Esophagus squamous epithelium (tissue), 5 donors: ENCODE results near the gene TMEM106B. TPM values are rescaled to one million over a fixed set of nuclear protein-coding genes. Genes with fewer than 3 reads are reported as not detected.

Source experiments
- DNase-seq: peaks from one replicate; lab custom pipeline; 2025; lab: John Stamatoyannopoulos, UW
- H3K27ac ChIP-seq, 4 donors: fragments of 200-600 bp; sonication (generic); one replicate each; pipeline ENCODE4 v1.5.1; 2016 to 2019; ENCODE audit warnings: mild to moderate bottlenecking in 1 of 4
- H3K27me3 ChIP-seq, 4 donors: fragments of 200-600 bp; sonication (generic); 1 replicate in 3 of 4; 2 replicates in 1 of 4; pipeline versions ENCODE4 v1.5.1 to v1.6.0; 2017 to 2021; ENCODE audit warnings: antibody characterized with exemption in 1 of 4
- H3K36me3 ChIP-seq, 3 donors: fragments of 200-600 bp; sonication (generic); one replicate each; pipeline ENCODE4 v1.5.1; 2016 to 2019
- H3K4me1 ChIP-seq, 3 donors: fragments of 200-600 bp; sonication (generic); one replicate each; pipeline ENCODE4 v1.5.1; 2017 to 2019
- H3K4me3 ChIP-seq, 4 donors: fragments of 200-600 bp; sonication (generic); 1 replicate in 3 of 4; 2 replicates in 1 of 4; pipeline ENCODE4 v1.5.1; 2016 to 2019; ENCODE audit warnings: mild to moderate bottlenecking in 2 of 4, moderate library complexity in 1 of 4
- H3K9me3 ChIP-seq, 3 donors: fragments of 200-600 bp; sonication (generic); one replicate each; pipeline ENCODE4 v1.5.1; 2016 to 2019
- POLR2A ChIP-seq, 4 donors: fragments of 450-650 bp; IDR thresholded peaks; one replicate each; pipeline ENCODE4 v1.6.1; 2017; ENCODE audit warnings: antibody characterized with exemption in 4 of 4, mild to moderate bottlenecking in 4 of 4, moderate library complexity in 3 of 4
- WGBS, 2 donors: methylation state at CpG; one replicate each; pipeline ENCODE4 v1.1.5; 2018; 5-methylcytosine and 5-hydroxymethylcytosine counted together
- intact Hi-C: fragments of 100-400 bp; cut with DNase I; formaldehyde crosslinking; loops from one replicate; pipeline ENCODE4 v1.15.0; 2022
- total RNA-seq, 4 donors: library from RNA; depleted of rRNA; stranded (reverse); fragments of >200 nt; gene quantifications; one replicate each; pipeline ENCODE4 v1.1.0, GENCODE V29; 2016
- TF ChIP-seq, protein P1 (sequence below), 6 experiments: fragments of 450-650 bp in 4 of 6; fragments of 200-600 bp in 2 of 6; sonication (generic) in 2 of 6; IDR thresholded peaks; one replicate each; pipeline ENCODE4 v1.5.1; 2016 to 2019; ENCODE audit warnings: antibody characterized with exemption in 6 of 6, mild to moderate bottlenecking in 4 of 6, moderate library complexity in 4 of 6
- donor health status: DM: yes; HTN: yes; CAD: no.

The TMEM106B gene
- total RNA-seq, 4 donors from 2014 or later = 17.7 to 47.7 (median 39.7) TPM

DNA sequence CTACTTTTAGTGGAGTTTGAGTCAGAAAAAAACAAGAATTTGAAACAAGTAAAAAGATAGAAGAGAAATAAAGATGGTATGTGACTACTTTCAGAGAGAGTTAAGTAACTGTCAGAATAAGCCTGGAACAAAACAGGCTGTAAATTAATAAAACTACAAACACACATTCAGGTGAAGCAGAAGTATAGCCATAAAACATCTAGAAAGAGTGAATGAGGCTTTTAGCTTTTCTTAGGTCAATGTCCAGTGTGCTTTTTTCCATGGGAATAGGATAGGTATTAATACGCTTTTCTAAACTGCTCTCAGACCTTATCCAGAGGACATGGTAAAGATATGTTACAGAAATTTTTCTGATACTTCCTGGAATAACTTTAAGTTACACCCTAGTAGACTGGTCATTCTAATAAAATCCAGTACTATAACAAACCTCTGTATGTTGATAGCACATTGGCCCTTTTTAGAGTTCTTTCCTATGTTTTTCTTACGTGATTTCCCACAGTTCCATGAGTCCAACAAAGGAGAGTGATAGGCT is 23.3 kb downstream of the TMEM106B start:
- 93 to 98% methylated on average over 2 of the region's 2 CpGs for WGBS, 2 donors
- H3K36me3 ChIP-seq = peaks cover 0 to 53% (median 0%) of the 10 kb centered on the region in 3 donors
- no peaks in the 10 kb centered on the region for H3K4me1 ChIP-seq
- H3K9me3 ChIP-seq = no peaks in the 10 kb centered on the region
- TF ChIP-seq, protein P1, sequence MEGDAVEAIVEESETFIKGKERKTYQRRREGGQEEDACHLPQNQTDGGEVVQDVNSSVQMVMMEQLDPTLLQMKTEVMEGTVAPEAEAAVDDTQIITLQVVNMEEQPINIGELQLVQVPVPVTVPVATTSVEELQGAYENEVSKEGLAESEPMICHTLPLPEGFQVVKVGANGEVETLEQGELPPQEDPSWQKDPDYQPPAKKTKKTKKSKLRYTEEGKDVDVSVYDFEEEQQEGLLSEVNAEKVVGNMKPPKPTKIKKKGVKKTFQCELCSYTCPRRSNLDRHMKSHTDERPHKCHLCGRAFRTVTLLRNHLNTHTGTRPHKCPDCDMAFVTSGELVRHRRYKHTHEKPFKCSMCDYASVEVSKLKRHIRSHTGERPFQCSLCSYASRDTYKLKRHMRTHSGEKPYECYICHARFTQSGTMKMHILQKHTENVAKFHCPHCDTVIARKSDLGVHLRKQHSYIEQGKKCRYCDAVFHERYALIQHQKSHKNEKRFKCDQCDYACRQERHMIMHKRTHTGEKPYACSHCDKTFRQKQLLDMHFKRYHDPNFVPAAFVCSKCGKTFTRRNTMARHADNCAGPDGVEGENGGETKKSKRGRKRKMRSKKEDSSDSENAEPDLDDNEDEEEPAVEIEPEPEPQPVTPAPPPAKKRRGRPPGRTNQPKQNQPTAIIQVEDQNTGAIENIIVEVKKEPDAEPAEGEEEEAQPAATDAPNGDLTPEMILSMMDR (IDR thresholded peaks at IDR 0.05) = no peak
- no peak for TF ChIP-seq POLR2A (IDR thresholded peaks at IDR 0.05)
- no peak overlapping the region for H3K27ac ChIP-seq
- intact Hi-C loops = no loop called here
- H3K27me3 ChIP-seq = no peaks in the 10 kb centered on the region
- H3K4me3 ChIP-seq = no peak overlapping the region
- DNase-seq = no peak

DNA sequence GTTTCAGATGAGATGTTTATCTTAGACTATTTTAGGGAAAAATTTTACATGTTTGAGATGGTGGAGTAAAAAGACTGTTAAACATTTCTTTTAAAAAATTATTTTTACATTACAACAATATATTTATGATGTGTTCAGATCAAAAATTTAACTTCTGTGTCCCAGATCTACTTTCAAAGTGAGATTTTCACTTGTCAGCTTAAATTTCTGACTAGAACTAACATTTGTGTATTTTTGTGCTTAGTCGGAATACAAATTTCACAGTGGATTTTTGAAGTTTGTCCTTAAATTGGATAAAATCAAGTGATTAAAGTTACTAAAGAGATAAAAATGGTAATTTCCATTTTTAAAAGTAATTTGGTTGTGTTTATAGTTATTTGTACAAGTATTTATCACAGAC is 24.9 kb downstream of the TMEM106B start:
- 90 to 100% methylated on average over 1 of the region's 1 CpG for WGBS, 2 donors
- DNase-seq = no peak
- Histone ChIP-seq H3K27ac (no peak overlapping the region), H3K9me3 (no peaks in the 10 kb centered on the region), H3K4me1 (no peaks in the 10 kb centered on the region), H3K27me3 (no peaks in the 10 kb centered on the region), H3K4me3 (no peak overlapping the region), H3K36me3 (peaks cover 0 to 37% (median 0%) of the 10 kb centered on the region in 3 donors)
- TF ChIP-seq, protein P1 (IDR thresholded peaks at IDR 0.05) = no peak
- no peak for TF ChIP-seq POLR2A (IDR thresholded peaks at IDR 0.05)
- intact Hi-C loops = no loop called here

DNA sequence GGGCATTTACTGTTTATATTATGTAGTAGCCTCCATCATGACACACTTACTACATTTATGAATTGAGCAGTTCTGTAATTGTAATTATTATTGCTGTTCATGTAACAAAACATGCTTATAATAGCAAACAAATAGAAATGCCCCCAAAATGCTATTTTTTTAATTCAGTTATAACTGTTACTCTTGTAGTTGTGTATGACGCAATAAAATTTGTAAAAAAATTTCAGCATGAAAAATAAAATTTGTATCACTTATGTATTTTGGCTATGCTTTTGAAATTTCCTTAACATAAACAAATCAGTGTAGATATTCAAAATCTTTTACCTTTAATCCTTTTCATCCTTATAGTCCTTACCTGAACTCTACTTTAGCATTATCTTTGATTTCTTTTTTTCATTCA is 25.9 kb downstream of the TMEM106B start:
- TF ChIP-seq, protein P1 (IDR thresholded peaks at IDR 0.05) = no peak
- TF ChIP-seq POLR2A (IDR thresholded peaks at IDR 0.05) = no peak
- 92 to 97% methylated on average over 1 of the region's 1 CpG for WGBS, 2 donors
- H3K4me3 ChIP-seq = no peak overlapping the region

DNA sequence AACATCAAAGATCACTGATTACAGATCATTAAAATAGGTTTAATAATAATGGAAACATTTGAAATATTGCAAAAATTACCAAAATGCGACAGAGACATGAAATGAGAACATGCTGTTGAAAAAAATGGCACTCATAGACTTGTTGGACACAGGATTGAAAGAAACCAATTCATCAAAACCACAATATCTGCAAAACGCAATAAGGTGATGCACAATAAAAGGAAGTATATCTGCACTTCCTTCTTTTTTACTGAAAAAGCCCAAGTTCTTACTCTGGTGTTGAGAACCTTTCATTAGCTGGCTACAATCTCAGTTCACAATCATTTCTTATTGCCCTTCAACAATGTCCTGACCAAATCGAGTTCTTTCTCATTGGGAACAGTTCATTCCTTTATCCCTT is 28.7 kb downstream of the TMEM106B start:
- Histone ChIP-seq H3K4me3 (no peak overlapping the region), H3K9me3 (no peaks in the 10 kb centered on the region), H3K27ac (no peak overlapping the region), H3K4me1 (no peaks in the 10 kb centered on the region), H3K27me3 (no peaks in the 10 kb centered on the region), H3K36me3 (peaks cover 0 to 18% (median 0%) of the 10 kb centered on the region in 3 donors)
- DNase-seq = no peak
- TF ChIP-seq, protein P1 (IDR thresholded peaks at IDR 0.05) = no peak
- no peak for TF ChIP-seq POLR2A (IDR thresholded peaks at IDR 0.05)
- WGBS, 2 donors = 66 to 69% methylated on average over 3 of the region's 3 CpGs
- intact Hi-C loops = no loop called here

More for the DNA sequence above, 25.9 kb downstream of the TMEM106B start:
- Histone ChIP-seq H3K27me3 (no peaks in the 10 kb centered on the region), H3K4me1 (no peaks in the 10 kb centered on the region), H3K36me3 (peaks cover 0 to 34% (median 0%) of the 10 kb centered on the region in 3 donors), H3K27ac (no peak overlapping the region), H3K9me3 (no peaks in the 10 kb centered on the region)
- intact Hi-C loops = no loop called here
- DNase-seq = no peak

DNA sequence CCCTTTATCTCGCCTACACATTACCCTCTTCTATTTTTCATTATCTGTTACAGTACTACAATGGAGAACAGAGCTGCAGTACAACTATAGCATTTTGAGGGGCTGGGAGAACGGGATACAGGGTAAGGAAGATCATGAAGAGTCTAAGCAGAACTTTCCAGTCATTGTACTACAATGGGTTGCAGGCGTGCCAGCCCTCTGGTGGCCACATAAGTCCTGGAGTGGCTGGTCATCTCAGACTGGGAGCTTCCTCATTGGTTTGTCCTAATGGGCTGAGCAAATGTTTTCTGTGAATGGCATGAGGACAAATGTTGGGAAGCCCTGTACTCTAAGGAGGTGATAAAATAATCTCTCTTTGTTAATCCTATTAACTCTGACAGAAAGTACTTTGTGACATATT is 33.0 kb downstream of the TMEM106B start:
- H3K4me3 ChIP-seq = no peak overlapping the region
- no peak overlapping the region for H3K27ac ChIP-seq
- H3K27me3 ChIP-seq = no peaks in the 10 kb centered on the region
- WGBS, 2 donors = 60 to 68% methylated on average over 2 to 3 of the region's 3 CpGs
- no peak for DNase-seq
- H3K36me3 ChIP-seq = no peaks in the 10 kb centered on the region
- no peaks in the 10 kb centered on the region for H3K4me1 ChIP-seq
- H3K9me3 ChIP-seq = no peaks in the 10 kb centered on the region
- no peak for TF ChIP-seq POLR2A (IDR thresholded peaks at IDR 0.05)
- TF ChIP-seq, protein P1 (IDR thresholded peaks at IDR 0.05) = peak in 1 of 6 experiments; percentile 16
- intact Hi-C loops = no loop called here
